Thyroid gland (tissue), 4 donors: ENCODE measurements around the gene EMID1. TPM values are rescaled to one million over a fixed set of nuclear protein-coding genes. Genes with fewer than 3 reads are reported as not detected.
A peak's percentile ranks its signal among the peaks of the same experiment; 100 is the strongest.

Source experiments
- DNase-seq, 2 donors: peaks; one replicate each; pipeline ENCODE4 v3.0.0-alpha.2; 2019
- H3K27ac ChIP-seq, 3 donors: fragments of 200-600 bp; sonication (generic); 1 replicate in 2 of 3; 2 replicates in 1 of 3; pipeline ENCODE4 v1.5.1; 2016 to 2019; ENCODE audit warnings: mild to moderate bottlenecking in 1 of 3, moderate library complexity in 1 of 3
- H3K27me3 ChIP-seq: fragments of 200-600 bp; sonication (generic); one replicate; pipeline ENCODE4 v1.5.1; 2019
- H3K36me3 ChIP-seq, 2 donors: fragments of 200-600 bp; sonication (generic); one replicate each; pipeline ENCODE4 v1.5.1; 2016 to 2019
- H3K4me1 ChIP-seq, 2 donors: fragments of 200-600 bp; sonication (generic); one replicate each; pipeline ENCODE4 v1.5.1; 2017 to 2019
- H3K4me3 ChIP-seq, 3 donors: fragments of 200-600 bp; sonication (generic); replicated peaks in 1 of 3; 1 replicate in 2 of 3; 2 replicates in 1 of 3; pipeline ENCODE4 v1.5.1; 2016; ENCODE audit warnings: mild to moderate bottlenecking in 1 of 3
- H3K9me3 ChIP-seq: fragments of 200-600 bp; sonication (generic); one replicate; pipeline ENCODE4 v1.5.1; 2017
- CTCF ChIP-seq, 6 experiments: fragments of 200-600 bp in 3 of 6; fragments of 450-650 bp in 3 of 6; sonication (generic) in 3 of 6; IDR thresholded peaks; one replicate each; pipeline ENCODE4 v1.5.1; 2016 to 2019; ENCODE audit warnings: antibody characterized with exemption in 6 of 6, mild to moderate bottlenecking in 2 of 6, inconsistent platforms in 1 of 6, moderate library complexity in 1 of 6
- POLR2A ChIP-seq, 2 donors: fragments of 450-650 bp; IDR thresholded peaks; one replicate each; pipeline ENCODE4 v1.6.1; 2017; ENCODE audit warnings: antibody characterized with exemption in 2 of 2, mild to moderate bottlenecking in 2 of 2, moderate library complexity in 1 of 2
- WGBS, 2 donors: methylation state at CpG; one replicate each; pipeline ENCODE4 v1.1.5; 2017; 5-methylcytosine and 5-hydroxymethylcytosine counted together
- intact Hi-C: fragments of 100-400 bp; cut with DNase I; formaldehyde crosslinking; loops from one replicate; pipeline ENCODE4 v1.15.1; 2023
- total RNA-seq, 4 donors: library from RNA; depleted of rRNA; stranded (reverse); fragments of >200 nt; gene quantifications; one replicate each; pipeline ENCODE4 v1.2.3, GENCODE V29; 2016

The EMID1 gene
- total RNA-seq, 4 donors from 2014 or later, result 14.0 to 55.9 (median 19.0) TPM

GRCh38 chr22:29215012-29215860 lies 9.5 kb downstream of the EMID1 start:
- Histone ChIP-seq H3K4me3 (no peak overlapping the region), H3K9me3 (no peaks in the 10 kb centered on the region), H3K27me3 (no peaks in the 10 kb centered on the region), H3K36me3 (no peaks in the 10 kb centered on the region), H3K4me1 (no peaks in the 10 kb centered on the region), H3K27ac (no peak overlapping the region)
- DNase-seq, result peak; percentile 32 to 33
- TF ChIP-seq POLR2A (IDR thresholded peaks at IDR 0.05) (no peak), CTCF (IDR thresholded peaks at IDR 0.05) (no peak)
- WGBS, 2 donors, result 63 to 78% methylated on average over 8 to 12 of the region's 14 CpGs
- intact Hi-C loops, result no loop called here

GRCh38 chr22:29216011-29216872 lies 10.5 kb downstream of the EMID1 start:
- DNase-seq, result peak; percentile 45 to 49
- Histone ChIP-seq H3K27ac (no peak overlapping the region), H3K9me3 (no peaks in the 10 kb centered on the region), H3K4me3 (no peak overlapping the region), H3K4me1 (no peaks in the 10 kb centered on the region), H3K27me3 (no peaks in the 10 kb centered on the region), H3K36me3 (no peaks in the 10 kb centered on the region)
- TF ChIP-seq CTCF (IDR thresholded peaks at IDR 0.05) (no peak), POLR2A (IDR thresholded peaks at IDR 0.05) (no peak)
- intact Hi-C loops, result no loop called here
- WGBS, 2 donors, result 54 to 56% methylated on average over 12 to 14 of the region's 14 CpGs

GRCh38 chr22:29216873-29217666 lies 11.4 kb downstream of the EMID1 start:
- H3K4me3 ChIP-seq, result no peak overlapping the region
- intact Hi-C loops, result no loop called here
- H3K4me1 ChIP-seq, result no peaks in the 10 kb centered on the region
- DNase-seq, result peak; percentile 37 to 58
- H3K9me3 ChIP-seq, result no peaks in the 10 kb centered on the region
- no peak overlapping the region for H3K27ac ChIP-seq
- 51 to 55% methylated on average over 13 of the region's 14 CpGs for WGBS, 2 donors
- no peaks in the 10 kb centered on the region for H3K27me3 ChIP-seq
- no peaks in the 10 kb centered on the region for H3K36me3 ChIP-seq
- TF ChIP-seq POLR2A (IDR thresholded peaks at IDR 0.05) (no peak), CTCF (IDR thresholded peaks at IDR 0.05) (no peak)

- H3K4me3 ChIP-seq, result no peak overlapping the region
- no peak overlapping the region for H3K27ac ChIP-seq
- 78 to 84% methylated on average over 6 to 10 of the region's 13 CpGs for WGBS, 2 donors
- H3K4me1 ChIP-seq, result no peaks in the 10 kb centered on the region
- H3K36me3 ChIP-seq, result no peaks in the 10 kb centered on the region
- no peak for DNase-seq
- no peaks in the 10 kb centered on the region for H3K27me3 ChIP-seq
- TF ChIP-seq CTCF (IDR thresholded peaks at IDR 0.05), result no peak
- TF ChIP-seq POLR2A (IDR thresholded peaks at IDR 0.05), result no peak
- intact Hi-C loops, result no loop called here
- no peaks in the 10 kb centered on the region for H3K9me3 ChIP-seq
Measured at GRCh38 chr22:29217827-29218757, 12.4 kb downstream of the EMID1 start.
